HepG2 (cell line): Measurements from ENCODE around the gene CIAO2B. TPM values are rescaled to one million over a fixed set of nuclear protein-coding genes. Genes with fewer than 3 reads are reported as not detected.

Experiments
- CEBPG ChIP-seq: IDR thresholded peaks from 2 replicates; pipeline ENCODE4 v1.6.1; 2016
- HNF4A ChIP-seq: sonication (generic); formaldehyde crosslinking; IDR thresholded peaks from 2 replicates; pipeline ENCODE4 v1.4.0; 2020; ENCODE audit warnings: missing genetic modification reagents
- HOXA7 ChIP-seq: sonication (generic); formaldehyde crosslinking; IDR thresholded peaks from 2 replicates; pipeline ENCODE4 v1.8.1; 2022; ENCODE audit warnings: mild to moderate bottlenecking, missing genetic modification reagents, moderate library complexity
- KDM3A ChIP-seq: IDR thresholded peaks from 2 replicates; pipeline ENCODE4 v1.6.1; 2018; ENCODE audit warnings: low read depth, missing compliant biosample characterization
- MAF1 ChIP-seq: sonication (generic); formaldehyde crosslinking; IDR thresholded peaks from 2 replicates; pipeline ENCODE4 v1.5.0; 2020; ENCODE audit warnings: missing genetic modification reagents, borderline replicate concordance
- MBNL3 ChIP-seq: fragments of 250-450 bp; sonication (Bioruptor Pico); conservative IDR thresholded peaks from 2 replicates; pipeline ENCODE4 v1.8.0; 2022; ENCODE audit warnings: mild to moderate bottlenecking, inconsistent platforms
- RORA ChIP-seq: sonication (generic); formaldehyde crosslinking; IDR thresholded peaks from 2 replicates; pipeline ENCODE4 v1.5.0; 2020; ENCODE audit warnings: mild to moderate bottlenecking, missing genetic modification reagents, moderate library complexity
- SAFB2 ChIP-seq: sonication (generic); formaldehyde crosslinking; IDR thresholded peaks from 2 replicates; pipeline ENCODE4 v1.5.1; 2020; ENCODE audit warnings: missing genetic modification reagents, low read depth, mild to moderate bottlenecking, borderline replicate concordance
- SATB2 ChIP-seq: sonication (generic); formaldehyde crosslinking; IDR thresholded peaks from 2 replicates; pipeline ENCODE4 v1.5.0; 2020; ENCODE audit warnings: missing genetic modification reagents
- STAG1 ChIP-seq: sonication (generic); formaldehyde crosslinking; IDR thresholded peaks from 2 replicates; pipeline ENCODE4 v1.4.0; 2020; ENCODE audit warnings: missing genetic modification reagents
- ZC3H13 ChIP-seq: sonication (generic); formaldehyde crosslinking; IDR thresholded peaks from 2 replicates; pipeline ENCODE4 v1.8.1; 2023; ENCODE audit warnings: mild to moderate bottlenecking, missing genetic modification reagents, moderate library complexity
- ZKSCAN1 ChIP-seq: fragments of 150-350 bp; IDR thresholded peaks from 2 replicates; pipeline ENCODE4 v1.6.1; 2014; ENCODE audit warnings: low read length
- ZNF160 ChIP-seq: sonication (generic); formaldehyde crosslinking; IDR thresholded peaks from 2 replicates; pipeline ENCODE4 v1.8.0; 2022; ENCODE audit warnings: mild to moderate bottlenecking, inconsistent platforms, missing genetic modification reagents
- ZNF224 ChIP-seq: sonication (generic); formaldehyde crosslinking; IDR thresholded peaks from 2 replicates; pipeline ENCODE4 v1.5.0; 2020; ENCODE audit warnings: mild to moderate bottlenecking, missing genetic modification reagents
- ZNF260 ChIP-seq: sonication (generic); formaldehyde crosslinking; IDR thresholded peaks from 2 replicates; pipeline ENCODE4 v1.4.0; 2020; ENCODE audit warnings: missing genetic modification reagents, low read depth, mild to moderate bottlenecking, borderline replicate concordance
- ZNF343 ChIP-seq: sonication (generic); formaldehyde crosslinking; IDR thresholded peaks from 2 replicates; pipeline ENCODE4 v1.4.0; 2020; ENCODE audit warnings: mild to moderate bottlenecking, missing genetic modification reagents
- ZNF776 ChIP-seq: sonication (generic); formaldehyde crosslinking; IDR thresholded peaks from 2 replicates; pipeline ENCODE4 v1.4.0; 2020; ENCODE audit warnings: mild to moderate bottlenecking, missing genetic modification reagents
- ZZZ3 ChIP-seq: sonication (generic); formaldehyde crosslinking; IDR thresholded peaks from 2 replicates; pipeline ENCODE4 v1.4.0; 2020; ENCODE audit warnings: missing genetic modification reagents, mild to moderate bottlenecking, borderline replicate concordance
- polyA plus RNA-seq, 8 experiments: library from polyadenylated mRNA; depleted of rRNA in 3 of 8; stranded (reverse) in 7 of 8; unstranded in 1 of 8; fragments of >200 nt; fragmentation: Illumina TruSeq in 4 of 8; extraction: Trizol in 4 of 8; gene quantifications; 2 replicates each; pipeline versions ENCODE4 v1.2.1 to v1.2.3, GENCODE V29; 2011 to 2016; ENCODE audit warnings: low read depth in 4 of 8, missing spikeins in 1 of 8, mixed read lengths in 1 of 8; ENCODE audit not compliant: insufficient read depth in 1 of 8
- total RNA-seq, 5 experiments: library from RNA; depleted of rRNA; stranded (reverse); fragments of >200 nt; fragmentation: Illumina TruSeq; extraction: Trizol; gene quantifications; 2 replicates each; pipeline ENCODE4 v1.2.3, GENCODE V29; 2016; ENCODE audit warnings: low read depth in 1 of 5
- TF ChIP-seq, protein P1 (sequence below): IDR thresholded peaks from 2 replicates; pipeline ENCODE4 v1.6.1; 2016; ENCODE audit warnings: low read depth, missing genetic modification reagents, missing compliant biosample characterization
- TF ChIP-seq, protein P2 (sequence below): sonication (generic); formaldehyde crosslinking; IDR thresholded peaks from 2 replicates; pipeline ENCODE4 v1.5.1; 2020; ENCODE audit warnings: mild to moderate bottlenecking, missing genetic modification reagents, borderline replicate concordance

Gene CIAO2B
- total and polyA plus RNA-seq, 2 of the 13 experiments (the other 11 are each of a cell fraction or from before 2014, with no cell fraction given) = 157 to 293 TPM

DNA sequence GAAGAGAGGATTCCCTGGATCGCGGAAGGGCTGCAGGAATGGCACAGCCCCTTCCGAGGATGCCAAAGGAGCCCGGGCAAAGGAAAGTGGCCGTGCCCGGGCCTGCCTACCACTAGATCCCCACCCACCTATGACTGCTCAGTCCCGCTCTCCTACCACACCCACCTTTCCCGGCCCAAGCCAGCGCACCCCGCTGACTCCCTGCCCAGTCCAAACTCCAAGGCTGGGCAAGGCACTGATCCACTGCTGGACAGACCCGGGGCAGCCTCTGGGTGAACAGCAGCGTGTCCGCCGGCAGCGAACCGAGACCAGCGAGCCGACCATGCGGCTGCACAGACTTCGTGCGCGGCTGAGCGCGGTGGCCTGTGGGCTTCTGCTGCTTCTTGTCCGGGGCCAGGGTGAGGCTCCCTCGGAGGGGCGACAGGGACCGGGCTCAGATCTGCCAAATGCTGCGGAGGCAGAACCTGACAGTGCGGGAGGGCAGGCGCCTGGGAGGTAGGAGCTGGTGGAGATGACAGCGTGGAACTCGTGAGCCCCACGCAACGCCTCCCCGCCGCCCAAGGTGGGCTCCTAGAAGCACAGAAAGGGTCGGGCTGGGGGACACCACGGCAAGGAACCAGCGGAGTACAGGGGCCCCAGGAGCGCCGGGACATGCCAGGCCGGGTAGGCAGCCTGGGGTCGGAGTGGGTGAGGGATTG lies 1.3 kb upstream of the CIAO2B start, which contains the start of gene CES2 (continued):
- TF ChIP-seq, protein P1, sequence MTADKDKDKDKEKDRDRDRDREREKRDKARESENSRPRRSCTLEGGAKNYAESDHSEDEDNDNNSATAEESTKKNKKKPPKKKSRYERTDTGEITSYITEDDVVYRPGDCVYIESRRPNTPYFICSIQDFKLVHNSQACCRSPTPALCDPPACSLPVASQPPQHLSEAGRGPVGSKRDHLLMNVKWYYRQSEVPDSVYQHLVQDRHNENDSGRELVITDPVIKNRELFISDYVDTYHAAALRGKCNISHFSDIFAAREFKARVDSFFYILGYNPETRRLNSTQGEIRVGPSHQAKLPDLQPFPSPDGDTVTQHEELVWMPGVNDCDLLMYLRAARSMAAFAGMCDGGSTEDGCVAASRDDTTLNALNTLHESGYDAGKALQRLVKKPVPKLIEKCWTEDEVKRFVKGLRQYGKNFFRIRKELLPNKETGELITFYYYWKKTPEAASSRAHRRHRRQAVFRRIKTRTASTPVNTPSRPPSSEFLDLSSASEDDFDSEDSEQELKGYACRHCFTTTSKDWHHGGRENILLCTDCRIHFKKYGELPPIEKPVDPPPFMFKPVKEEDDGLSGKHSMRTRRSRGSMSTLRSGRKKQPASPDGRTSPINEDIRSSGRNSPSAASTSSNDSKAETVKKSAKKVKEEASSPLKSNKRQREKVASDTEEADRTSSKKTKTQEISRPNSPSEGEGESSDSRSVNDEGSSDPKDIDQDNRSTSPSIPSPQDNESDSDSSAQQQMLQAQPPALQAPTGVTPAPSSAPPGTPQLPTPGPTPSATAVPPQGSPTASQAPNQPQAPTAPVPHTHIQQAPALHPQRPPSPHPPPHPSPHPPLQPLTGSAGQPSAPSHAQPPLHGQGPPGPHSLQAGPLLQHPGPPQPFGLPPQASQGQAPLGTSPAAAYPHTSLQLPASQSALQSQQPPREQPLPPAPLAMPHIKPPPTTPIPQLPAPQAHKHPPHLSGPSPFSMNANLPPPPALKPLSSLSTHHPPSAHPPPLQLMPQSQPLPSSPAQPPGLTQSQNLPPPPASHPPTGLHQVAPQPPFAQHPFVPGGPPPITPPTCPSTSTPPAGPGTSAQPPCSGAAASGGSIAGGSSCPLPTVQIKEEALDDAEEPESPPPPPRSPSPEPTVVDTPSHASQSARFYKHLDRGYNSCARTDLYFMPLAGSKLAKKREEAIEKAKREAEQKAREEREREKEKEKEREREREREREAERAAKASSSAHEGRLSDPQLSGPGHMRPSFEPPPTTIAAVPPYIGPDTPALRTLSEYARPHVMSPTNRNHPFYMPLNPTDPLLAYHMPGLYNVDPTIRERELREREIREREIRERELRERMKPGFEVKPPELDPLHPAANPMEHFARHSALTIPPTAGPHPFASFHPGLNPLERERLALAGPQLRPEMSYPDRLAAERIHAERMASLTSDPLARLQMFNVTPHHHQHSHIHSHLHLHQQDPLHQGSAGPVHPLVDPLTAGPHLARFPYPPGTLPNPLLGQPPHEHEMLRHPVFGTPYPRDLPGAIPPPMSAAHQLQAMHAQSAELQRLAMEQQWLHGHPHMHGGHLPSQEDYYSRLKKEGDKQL (CRISPR knock-in tag) = peak; percentile 18; the same call in 1 of the 2 replicates
- TF ChIP-seq SATB2 (CRISPR knock-in tag) (0 out of 2 replicates have a peak, but pooled peaks have one; percentile 54), SAFB2 (CRISPR knock-in tag) (peak; percentile 62; the same call in 1 of the 2 replicates), HOXA7 (CRISPR knock-in tag) (no peak), HNF4A (CRISPR knock-in tag) (peak; percentile 95), CEBPG (CRISPR knock-in tag) (0 out of 2 replicates have a peak, but pooled peaks have one; percentile 12), MBNL3 (CRISPR knock-in tag) (no peak), ZNF343 (CRISPR knock-in tag) (no peak), STAG1 (CRISPR knock-in tag) (no peak), RORA (CRISPR knock-in tag) (no peak), ZNF224 (CRISPR knock-in tag) (no peak), ZNF260 (CRISPR knock-in tag) (peak; percentile 88; the same call in 1 of the 2 replicates), KDM3A (CRISPR knock-in tag) (peak; percentile 40; the same call in 1 of the 2 replicates), ZKSCAN1 (no peak), ZNF776 (peak; percentile 75; the same call in 1 of the 2 replicates), ZZZ3 (CRISPR knock-in tag) (no peak), MAF1 (CRISPR knock-in tag) (peak; percentile 71; the same call in 1 of the 2 replicates), ZNF160 (CRISPR knock-in tag) (peak; percentile 95), ZC3H13 (CRISPR knock-in tag) (peak; percentile 100)
- TF ChIP-seq, protein P2, sequence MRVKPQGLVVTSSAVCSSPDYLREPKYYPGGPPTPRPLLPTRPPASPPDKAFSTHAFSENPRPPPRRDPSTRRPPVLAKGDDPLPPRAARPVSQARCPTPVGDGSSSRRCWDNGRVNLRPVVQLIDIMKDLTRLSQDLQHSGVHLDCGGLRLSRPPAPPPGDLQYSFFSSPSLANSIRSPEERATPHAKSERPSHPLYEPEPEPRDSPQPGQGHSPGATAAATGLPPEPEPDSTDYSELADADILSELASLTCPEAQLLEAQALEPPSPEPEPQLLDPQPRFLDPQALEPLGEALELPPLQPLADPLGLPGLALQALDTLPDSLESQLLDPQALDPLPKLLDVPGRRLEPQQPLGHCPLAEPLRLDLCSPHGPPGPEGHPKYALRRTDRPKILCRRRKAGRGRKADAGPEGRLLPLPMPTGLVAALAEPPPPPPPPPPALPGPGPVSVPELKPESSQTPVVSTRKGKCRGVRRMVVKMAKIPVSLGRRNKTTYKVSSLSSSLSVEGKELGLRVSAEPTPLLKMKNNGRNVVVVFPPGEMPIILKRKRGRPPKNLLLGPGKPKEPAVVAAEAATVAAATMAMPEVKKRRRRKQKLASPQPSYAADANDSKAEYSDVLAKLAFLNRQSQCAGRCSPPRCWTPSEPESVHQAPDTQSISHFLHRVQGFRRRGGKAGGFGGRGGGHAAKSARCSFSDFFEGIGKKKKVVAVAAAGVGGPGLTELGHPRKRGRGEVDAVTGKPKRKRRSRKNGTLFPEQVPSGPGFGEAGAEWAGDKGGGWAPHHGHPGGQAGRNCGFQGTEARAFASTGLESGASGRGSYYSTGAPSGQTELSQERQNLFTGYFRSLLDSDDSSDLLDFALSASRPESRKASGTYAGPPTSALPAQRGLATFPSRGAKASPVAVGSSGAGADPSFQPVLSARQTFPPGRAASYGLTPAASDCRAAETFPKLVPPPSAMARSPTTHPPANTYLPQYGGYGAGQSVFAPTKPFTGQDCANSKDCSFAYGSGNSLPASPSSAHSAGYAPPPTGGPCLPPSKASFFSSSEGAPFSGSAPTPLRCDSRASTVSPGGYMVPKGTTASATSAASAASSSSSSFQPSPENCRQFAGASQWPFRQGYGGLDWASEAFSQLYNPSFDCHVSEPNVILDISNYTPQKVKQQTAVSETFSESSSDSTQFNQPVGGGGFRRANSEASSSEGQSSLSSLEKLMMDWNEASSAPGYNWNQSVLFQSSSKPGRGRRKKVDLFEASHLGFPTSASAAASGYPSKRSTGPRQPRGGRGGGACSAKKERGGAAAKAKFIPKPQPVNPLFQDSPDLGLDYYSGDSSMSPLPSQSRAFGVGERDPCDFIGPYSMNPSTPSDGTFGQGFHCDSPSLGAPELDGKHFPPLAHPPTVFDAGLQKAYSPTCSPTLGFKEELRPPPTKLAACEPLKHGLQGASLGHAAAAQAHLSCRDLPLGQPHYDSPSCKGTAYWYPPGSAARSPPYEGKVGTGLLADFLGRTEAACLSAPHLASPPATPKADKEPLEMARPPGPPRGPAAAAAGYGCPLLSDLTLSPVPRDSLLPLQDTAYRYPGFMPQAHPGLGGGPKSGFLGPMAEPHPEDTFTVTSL = 0 out of 2 replicates have a peak, but pooled peaks have one; percentile 30
